Right kidney (tissue), 1 donor: ENCODE measurements around the gene GINS2.

Experiments
- DNase-seq: peaks from one replicate; pipeline ENCODE4 v3.0.0-alpha.2; 2016

Gene GINS2

GRCh38 chr16:85641305-85641704 lies 47.4 kb downstream of the GINS2 start:
- no peak for DNase-seq

DNA sequence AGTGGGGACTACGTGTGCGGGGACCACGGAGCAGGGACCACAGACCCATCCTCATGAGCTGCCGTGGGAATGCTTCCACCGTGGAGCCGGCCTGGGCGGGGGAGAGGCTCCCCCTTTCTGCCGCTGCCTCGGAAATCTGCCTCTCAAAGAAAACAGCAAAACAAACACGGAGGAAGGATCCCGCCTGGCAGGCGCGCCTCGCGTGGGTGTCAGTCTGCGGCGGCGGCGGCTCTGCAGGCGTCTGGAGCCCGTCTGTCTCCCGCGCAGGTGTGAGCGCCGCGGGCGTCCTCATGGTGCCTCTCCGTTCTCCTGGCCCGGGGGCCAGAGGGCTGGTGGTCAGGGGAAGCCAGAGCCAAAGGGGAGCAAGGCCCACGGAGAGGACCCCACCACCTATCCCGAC lies 48.2 kb downstream of the GINS2 start:
- no peak for DNase-seq

- DNase-seq, result no peak
Measured at GRCh38 chr16:85640254-85640558, 48.5 kb downstream of the GINS2 start.

DNA sequence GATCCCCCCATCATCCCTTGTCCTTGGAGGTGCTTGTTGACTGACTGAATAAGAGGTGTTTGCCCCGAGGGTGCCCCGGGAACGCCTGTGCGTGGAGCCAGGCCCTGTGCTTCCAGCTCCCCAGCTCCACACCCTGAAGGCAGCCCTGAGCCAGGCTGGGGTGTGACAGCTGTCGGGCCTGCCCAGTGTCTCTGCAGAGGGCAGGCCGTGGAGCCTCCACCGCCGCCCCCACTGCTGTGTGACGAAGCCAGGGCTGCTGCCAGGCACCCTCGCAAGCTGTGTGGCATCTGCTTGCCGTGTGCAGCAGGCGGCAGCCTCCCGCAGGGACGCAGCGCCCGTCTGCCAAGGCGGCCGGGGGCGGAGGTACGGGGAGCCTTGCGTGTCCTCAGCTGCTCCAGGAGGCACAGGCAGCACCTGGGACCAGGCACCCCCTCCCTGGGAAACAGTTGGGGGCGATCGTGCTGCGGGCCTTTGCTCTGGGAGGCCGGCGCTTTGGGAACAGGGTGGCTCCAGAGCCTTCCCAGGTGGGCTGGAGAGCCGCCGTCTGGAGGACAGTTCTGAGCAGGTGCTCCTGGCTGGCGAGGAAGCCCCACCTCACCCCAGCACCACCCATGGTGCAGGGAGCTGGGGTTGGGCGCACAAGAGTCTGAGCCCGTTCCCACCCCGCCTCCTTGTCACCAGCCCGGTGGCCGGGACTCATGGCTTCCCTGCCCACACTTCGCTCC lies 49.1 kb downstream of the GINS2 start:
- DNase-seq, result no peak

DNA sequence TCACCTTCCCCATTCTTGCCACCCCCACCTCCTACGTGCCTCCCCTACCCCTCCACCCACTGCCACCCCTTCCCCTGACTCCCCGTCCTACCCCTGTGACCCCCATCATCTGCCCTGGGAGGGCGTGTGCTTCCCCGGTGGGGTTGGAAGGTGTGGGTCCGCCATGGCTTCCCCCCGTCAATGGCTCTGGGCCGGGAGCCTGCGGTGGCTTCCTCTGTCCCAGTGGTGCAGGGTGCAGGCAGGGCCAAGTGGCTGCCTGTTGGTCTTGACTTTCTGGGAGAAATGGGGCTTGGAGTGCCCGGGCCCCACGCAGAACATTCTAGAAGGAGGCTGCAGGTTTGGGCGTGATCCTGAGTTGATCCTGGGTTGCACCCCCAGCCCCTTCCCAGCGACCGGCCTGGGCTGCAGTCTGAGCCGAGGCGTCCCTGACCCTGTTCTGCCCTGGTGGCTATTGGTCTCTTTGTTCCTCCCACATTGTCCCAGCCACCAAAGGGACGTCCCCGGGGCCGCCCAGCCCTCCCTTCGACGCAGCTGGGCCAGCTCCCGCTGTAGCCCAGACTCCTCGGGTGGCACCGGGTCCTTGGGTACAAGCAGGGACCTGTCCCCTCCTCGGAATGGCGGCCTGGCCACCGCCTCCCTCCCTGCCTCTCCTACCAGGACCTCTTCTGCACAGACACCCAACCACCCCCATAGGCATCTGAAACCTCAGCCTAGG lies 49.9 kb downstream of the GINS2 start:
- no peak for DNase-seq

- DNase-seq, result peak; percentile 57
Measured at GRCh38 chr16:85637808-85638647, 50.7 kb downstream of the GINS2 start.

DNA sequence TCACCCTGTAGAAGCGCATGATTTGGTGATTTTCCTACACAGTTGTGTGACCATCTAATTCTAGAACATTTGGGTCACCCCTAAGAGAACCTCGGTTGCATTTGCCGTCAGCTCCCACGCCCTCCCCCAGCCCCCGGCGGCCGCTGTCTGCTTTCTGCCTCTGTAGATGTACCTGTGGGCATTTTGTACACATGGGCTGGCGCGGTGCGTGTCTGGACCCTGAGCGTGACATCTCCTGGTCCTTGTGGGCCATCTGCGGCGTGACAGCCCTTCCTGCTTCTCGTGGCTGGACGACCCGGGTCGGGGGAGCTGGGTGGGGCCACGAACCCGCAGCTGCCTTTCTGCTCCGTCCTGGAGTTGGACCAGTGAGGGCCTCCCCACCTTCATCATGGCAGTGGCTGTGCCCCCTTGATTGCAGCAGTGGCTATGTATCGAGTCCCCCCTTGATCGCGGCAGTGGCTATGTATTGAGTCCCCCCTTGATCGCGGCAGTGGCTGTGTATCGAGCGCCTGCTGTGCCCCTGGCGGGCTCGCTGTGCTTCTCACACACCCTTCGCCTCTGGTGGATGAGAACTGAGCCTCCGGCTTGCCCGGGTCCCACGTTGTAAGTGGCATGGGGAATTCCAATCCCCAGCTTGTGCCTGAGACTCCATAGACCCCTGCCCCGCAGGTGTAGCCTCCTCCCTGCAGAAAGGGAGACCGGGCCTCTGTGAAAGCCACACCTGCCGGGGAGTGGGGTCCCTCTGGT lies 51.5 kb downstream of the GINS2 start:
- no peak for DNase-seq

GRCh38 chr16:85636234-85636812 lies 52.4 kb downstream of the GINS2 start:
- DNase-seq, result no peak

- no peak for DNase-seq
Measured at GRCh38 chr16:85635545-85636140, 53.1 kb downstream of the GINS2 start.

DNA sequence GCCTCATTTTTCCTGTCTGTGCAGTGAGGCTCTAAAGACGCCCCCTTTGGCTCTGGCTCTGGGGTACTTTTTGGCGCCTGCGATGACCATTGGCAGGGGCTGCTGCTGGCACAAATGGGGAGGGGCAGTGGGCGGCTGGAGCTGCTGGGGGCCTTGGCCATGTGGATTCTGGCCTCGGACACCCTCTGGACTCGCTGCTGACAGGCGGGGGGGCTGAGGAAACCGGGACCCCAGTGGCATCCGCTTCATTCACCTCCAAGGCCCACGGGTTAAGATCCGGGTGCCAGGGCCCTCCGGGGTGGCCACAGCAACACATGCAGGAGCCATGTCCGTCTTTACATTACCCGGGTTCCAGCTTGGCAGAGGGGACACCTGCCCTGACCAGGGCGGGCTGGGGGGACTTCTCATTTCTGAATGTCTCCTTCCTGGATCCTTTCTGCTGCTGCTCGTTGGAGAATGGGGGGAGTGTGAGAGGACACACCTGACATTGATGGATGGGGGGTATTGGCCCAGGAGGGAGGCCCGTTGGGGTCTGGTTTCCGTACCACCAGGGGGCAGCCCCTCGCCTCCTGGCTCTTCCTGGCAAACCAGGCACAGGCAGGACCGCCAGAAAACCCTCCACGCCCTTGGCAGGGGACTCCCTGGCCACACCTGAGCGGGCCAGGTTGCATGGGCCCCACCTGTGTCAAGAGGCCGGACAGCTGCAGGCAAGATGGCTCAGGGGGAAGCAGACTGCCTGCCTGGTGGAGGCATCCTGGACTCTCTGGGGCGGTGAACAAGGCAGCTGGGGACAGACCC lies 53.8 kb downstream of the GINS2 start:
- no peak for DNase-seq

DNA sequence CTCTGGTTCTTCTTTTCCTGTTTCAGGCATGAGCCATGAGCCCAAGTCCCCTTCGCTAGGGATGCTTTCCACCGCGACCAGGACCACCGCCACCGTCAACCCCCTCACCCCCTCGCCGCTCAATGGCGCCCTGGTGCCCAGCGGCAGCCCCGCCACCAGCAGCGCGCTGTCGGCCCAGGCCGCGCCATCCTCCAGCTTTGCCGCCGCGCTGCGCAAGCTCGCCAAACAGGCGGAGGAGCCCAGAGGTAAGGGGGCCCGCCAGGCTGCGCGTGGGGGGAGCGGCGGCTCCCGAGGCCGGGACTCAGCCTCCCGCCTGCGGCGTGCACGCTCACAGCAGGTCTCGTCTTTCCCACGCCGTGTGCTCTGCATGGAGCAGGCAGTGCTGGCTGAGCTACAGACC lies 54.9 kb downstream of the GINS2 start:
- no peak for DNase-seq

DNA sequence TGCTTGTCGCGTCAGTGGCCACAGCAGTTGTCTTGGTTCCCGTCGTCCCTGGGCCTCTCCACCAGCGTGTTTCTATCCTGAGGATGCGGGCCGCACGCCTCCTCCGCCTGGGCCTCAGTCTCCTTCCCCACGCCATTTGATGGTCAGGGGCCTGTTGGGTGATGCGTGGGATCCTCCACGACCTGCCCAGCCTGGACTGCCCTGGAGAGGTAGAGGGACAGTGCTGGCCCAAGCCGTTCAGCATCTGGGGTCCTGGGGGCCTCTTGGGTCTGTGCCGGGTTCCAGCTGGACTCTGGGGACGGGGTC lies 55.4 kb downstream of the GINS2 start:
- no peak for DNase-seq

DNA sequence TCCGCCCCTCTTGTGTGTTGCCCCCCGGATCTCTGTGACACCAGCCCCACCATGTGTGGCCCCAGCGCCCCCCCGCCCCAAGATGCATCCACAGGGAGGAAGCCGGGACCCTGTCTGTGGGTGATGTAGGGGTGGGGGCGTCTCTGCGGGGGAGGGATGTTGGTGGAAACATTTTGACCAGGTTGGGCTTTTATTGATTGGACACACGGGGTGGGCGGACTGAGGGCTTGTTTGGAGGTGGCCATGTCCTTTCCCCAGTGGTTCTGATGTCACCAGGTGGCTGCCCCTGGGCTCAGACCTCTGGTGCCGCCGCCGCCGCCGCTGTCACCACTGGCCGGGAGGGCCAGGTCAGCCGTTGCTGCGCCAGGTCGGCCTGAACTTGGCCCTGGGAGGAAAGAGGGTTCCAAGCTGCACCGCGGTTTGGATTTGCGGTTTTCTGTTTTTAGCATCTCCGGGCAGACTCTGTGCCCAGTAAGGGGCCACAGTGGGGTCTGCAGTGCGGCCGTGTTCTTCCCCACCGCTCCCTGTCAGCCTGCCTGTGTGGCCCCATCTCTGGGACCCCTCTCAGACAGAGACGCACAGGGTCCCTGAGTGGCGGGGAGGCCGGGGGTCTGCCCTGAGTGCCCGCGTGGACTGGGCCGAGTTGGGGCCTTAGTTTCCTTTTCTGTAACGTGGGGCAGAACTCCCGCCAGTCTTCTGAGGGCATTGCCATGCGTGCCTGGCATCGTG lies 55.9 kb downstream of the GINS2 start:
- DNase-seq, result no peak

- no peak for DNase-seq
Measured at GRCh38 chr16:85631802-85632393, 56.9 kb downstream of the GINS2 start.

GRCh38 chr16:85631230-85631629 lies 57.5 kb downstream of the GINS2 start:
- DNase-seq, result no peak

DNA sequence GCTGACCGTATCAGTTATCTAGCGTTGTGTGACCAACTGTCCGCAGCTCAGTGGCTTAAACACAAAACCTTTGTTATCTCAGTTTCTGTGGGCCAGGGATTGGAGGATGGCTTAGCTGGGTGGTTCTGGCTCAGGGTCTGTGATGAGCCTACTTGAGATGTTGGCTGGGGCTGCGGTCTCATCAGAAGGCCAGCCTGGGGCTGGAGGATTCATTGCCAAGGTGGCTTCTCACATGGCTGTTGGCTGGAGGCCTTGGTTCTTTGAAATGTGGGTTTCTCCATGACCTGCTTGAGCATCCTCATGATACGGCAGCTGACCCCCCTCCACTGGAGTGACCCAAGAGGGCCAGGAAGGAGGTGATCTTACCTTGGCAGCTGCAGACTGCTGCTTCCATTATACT lies 58.9 kb downstream of the GINS2 start:
- DNase-seq, result no peak

DNA sequence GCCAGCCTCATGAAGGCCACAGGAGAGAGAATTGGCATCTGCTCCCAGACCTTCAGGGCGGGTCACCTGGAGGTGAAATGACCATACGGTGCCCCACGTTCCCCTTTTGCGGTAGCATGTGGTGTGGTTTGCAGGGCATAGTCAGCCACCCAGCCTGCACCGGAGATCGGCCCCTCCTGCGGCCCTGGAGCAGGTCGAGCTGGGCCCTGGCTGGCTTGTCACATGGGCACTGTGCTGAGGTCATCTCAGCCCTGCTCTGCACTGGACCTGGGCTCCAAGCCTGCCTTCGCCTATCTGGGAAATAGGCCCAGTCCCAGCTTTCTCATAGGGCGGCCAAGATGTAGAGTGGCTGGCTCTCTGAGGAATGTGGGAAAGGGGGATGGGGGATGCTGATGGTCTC lies 59.4 kb downstream of the GINS2 start:
- no peak for DNase-seq

GRCh38 chr16:85628645-85629044 lies 60.1 kb downstream of the GINS2 start:
- no peak for DNase-seq

DNA sequence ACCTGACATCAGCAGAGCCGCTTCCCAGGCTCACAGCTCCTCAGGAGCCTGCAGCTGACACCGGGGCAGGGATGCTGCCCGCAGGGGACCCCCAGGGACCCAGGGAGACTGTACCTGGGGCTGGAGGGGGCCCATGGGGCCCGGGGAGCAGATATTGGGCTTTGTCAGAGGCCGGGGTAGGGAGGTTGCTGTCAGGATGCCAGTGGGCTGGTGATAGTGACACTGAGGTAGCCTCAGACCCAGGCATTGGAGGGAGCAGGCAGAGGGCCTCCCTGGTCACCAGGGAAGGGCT lies 60.5 kb downstream of the GINS2 start:
- DNase-seq, result no peak

- DNase-seq, result no peak
Measured at GRCh38 chr16:85627526-85628264, 61.1 kb downstream of the GINS2 start.
